ENCODE data around the gene ENO2. TPM values are rescaled to one million over a fixed set of nuclear protein-coding genes. Genes with fewer than 3 reads are reported as not detected.
A peak's percentile ranks its signal among the peaks of the same experiment; 100 is the strongest.
"Not testable (repeated sequence)": the region's sequence is repeated elsewhere in the genome, so short reads cannot be mapped to it uniquely, and the experiment has no call there.

ENO2 gene
- total RNA-seq: 10 to 100 TPM in 5 of 7 donors, 1 to 10 TPM in 2; 8.3 to 22.3 (median 11.5) TPM
- 10 to 100 TPM in 1 of 2 donors, 1 to 10 TPM in 1; 5.0 to 19.4 TPM for polyA plus RNA-seq
- long read RNA-seq, donor 1, transcript ENO2-201 (12 exons, 2,423 nt): major isoform, 38 of 60 reads
- long read RNA-seq, donor 1, transcript ENO2-211 (12 exons, 2,549 nt): minor isoform, 7 of 60 reads
- long read RNA-seq, donor 1, partial matches to known transcripts: 7 of 60 reads
- long read RNA-seq, donor 1, other reads (novel, unspliced or antisense): 5 of 60 reads
- long read RNA-seq, donor 2, transcript ENO2-205 (11 exons, 2,827 nt): major isoform, 5 of 9 reads
- long read RNA-seq, donor 2, partial matches to known transcripts: 0 of 9 reads
- long read RNA-seq, donor 2, other reads (novel, unspliced or antisense): 0 of 9 reads
- long read RNA-seq, donor 3, transcript ENO2-201 (12 exons, 2,423 nt): major isoform, 9 of 18 reads
- long read RNA-seq, donor 3, partial matches to known transcripts: 2 of 18 reads
- long read RNA-seq, donor 3, other reads (novel, unspliced or antisense): 2 of 18 reads

GRCh38 chr12:6914246-6914946, at the start of gene ENO2:
Gene ENO2, plus strand, starts transcription at chr12:6914580. Its CDS starts 1,253 bp downstream, at chr12:6915833.
- TF ChIP-seq POLR2A (IDR thresholded peaks at IDR 0.05) (peak; percentile 39), EP300 (IDR thresholded peaks at IDR 0.05) (no peak)
- Histone ChIP-seq H3K36me3 (no peaks in the 10 kb centered on the region), H3K4me1 (ENCODE audit: insufficient read depth) (peaks cover 4% of the 10 kb centered on the region), H3K27ac (peak within 1 kb of the TSS in 1 of 2 donors; percentile 26), H3K4me3 (peak within 1 kb of the TSS; percentile 78), H3K9me3 (no peaks in the 10 kb centered on the region), H3K27me3 (no peaks in the 10 kb centered on the region)
- intact Hi-C loops (cut with DNase I): no loop called here
- WGBS, 3 donors: 0 to 1% (median 1%) methylated on average over 49 to 68 of the region's 68 CpGs
- DNase-seq: peak; percentile 73 to 84 (median 77)

- H3K27me3 ChIP-seq; DNase-seq; H3K27ac ChIP-seq; H3K4me1 ChIP-seq (ENCODE audit: insufficient read depth); H3K9me3 ChIP-seq; H3K36me3 ChIP-seq; H3K4me3 ChIP-seq: not testable (repeated sequence)
- intact Hi-C loops (cut with DNase I): loop anchor here (5.0 to 10.0 kb wide), 2 partner anchors 99 to 102 kb away; no protein-coding TSS in a partner anchor
- WGBS, 3 donors: 87 to 90% (median 88%) methylated on average over 5 of the region's 5 CpGs
Measured at GRCh38 chr12:6865307-6865706, 49.1 kb upstream of the ENO2 start.

- Histone ChIP-seq H3K4me3 (peak overlapping the region; percentile 83), H3K9me3 (no peaks in the 10 kb centered on the region), H3K27me3 (no peaks in the 10 kb centered on the region), H3K27ac (peak overlapping the region; percentile 49 to 90), H3K36me3 (no peaks in the 10 kb centered on the region), H3K4me1 (ENCODE audit: insufficient read depth) (no peaks in the 10 kb centered on the region)
- 71 to 73% (median 73%) methylated on average over 19 of the region's 19 CpGs for WGBS, 3 donors
- no peak for TF ChIP-seq EP300 (IDR thresholded peaks at IDR 0.05)
- no peak for TF ChIP-seq POLR2A (IDR thresholded peaks at IDR 0.05)
- no peak for TF ChIP-seq CTCF (IDR thresholded peaks at IDR 0.05)
- DNase-seq: peak in 4 of 5 donors; percentile 47 to 63 (median 56)
- intact Hi-C loops (cut with DNase I): loop anchor here (5.0 to 10.0 kb wide), 2 partner anchors 98 to 101 kb away; no protein-coding TSS in a partner anchor
Measured at GRCh38 chr12:6866163-6866919, 48.0 kb upstream of the ENO2 start.

- Histone ChIP-seq H3K4me1 (ENCODE audit: insufficient read depth) (no peaks in the 10 kb centered on the region), H3K27ac (peak overlapping the region; percentile 49 to 90), H3K27me3 (no peaks in the 10 kb centered on the region), H3K4me3 (peak overlapping the region; percentile 83), H3K36me3 (no peaks in the 10 kb centered on the region), H3K9me3 (no peaks in the 10 kb centered on the region)
- intact Hi-C loops (cut with DNase I): loop anchor here (5.0 to 10.0 kb wide), 2 partner anchors 98 to 100 kb away; no protein-coding TSS in a partner anchor
- TF ChIP-seq POLR2A (IDR thresholded peaks at IDR 0.05) (no peak), CTCF (IDR thresholded peaks at IDR 0.05) (no peak), EP300 (IDR thresholded peaks at IDR 0.05) (no peak)
- no peak for DNase-seq
- 2 to 5% (median 3%) methylated on average over 31 to 33 of the region's 33 CpGs for WGBS, 3 donors
Measured at GRCh38 chr12:6866920-6867412, 47.4 kb upstream of the ENO2 start.
